Testis (tissue), 3 donors: ENCODE results near the gene SH2D4B. TPM values are rescaled to one million over a fixed set of nuclear protein-coding genes. Genes with fewer than 3 reads are reported as not detected.

Experiments
- DNase-seq: peaks from one replicate; pipeline ENCODE4 v3.0.0-alpha.2; 2019
- H3K27ac ChIP-seq, 2 donors: fragments of 200-600 bp; sonication (generic); one replicate each; pipeline ENCODE4 v1.5.1; 2019
- H3K27me3 ChIP-seq: fragments of 200-600 bp; sonication (generic); one replicate; pipeline ENCODE4 v1.5.1; 2019
- H3K36me3 ChIP-seq: fragments of 200-600 bp; sonication (generic); one replicate; pipeline ENCODE4 v1.5.1; 2017; ENCODE audit warnings: low read depth; ENCODE audit errors: missing control alignments
- H3K4me1 ChIP-seq: fragments of 200-600 bp; sonication (generic); one replicate; pipeline ENCODE4 v1.5.1; 2019
- H3K4me3 ChIP-seq, 2 donors: fragments of 200-600 bp; sonication (generic); one replicate each; pipeline ENCODE4 v1.5.1; 2017 to 2019
- H3K9me3 ChIP-seq: fragments of 200-600 bp; sonication (generic); one replicate; pipeline ENCODE4 v1.5.1; 2017
- POLR2A ChIP-seq: fragments of 450-650 bp; IDR thresholded peaks from one replicate; pipeline ENCODE4 v1.6.1; 2017; ENCODE audit warnings: antibody characterized with exemption, mild to moderate bottlenecking, moderate library complexity
- WGBS, 2 donors: methylation state at CpG; one replicate each; pipeline ENCODE4 v1.1.5; 2018; 5-methylcytosine and 5-hydroxymethylcytosine counted together
- intact Hi-C: fragments of 100-400 bp; cut with DNase I; formaldehyde crosslinking; loops from one replicate; pipeline ENCODE4 v1.15.1; 2023; ENCODE audit warnings: low total_unique reads
- polyA plus RNA-seq: library from polyadenylated mRNA; stranded (reverse); fragments of 350-450 nt; fragmentation: Illumina TruSeq; extraction: RNeasy Lipid Tissue Mini Kit (QIAGEN cat#74804); gene quantifications from one replicate; pipeline ENCODE4 v1.2.3, GENCODE V29; 2014; ENCODE audit warnings: low read depth, low replicate concordance; ENCODE audit not compliant: insufficient read depth
- total RNA-seq, 2 donors: library from RNA; depleted of rRNA; stranded (reverse); fragments of >200 nt; gene quantifications; one replicate each; pipeline ENCODE4 v1.2.3, GENCODE V29; 2016
- TF ChIP-seq, protein P1 (sequence below), 3 experiments: fragments of 450-650 bp in 2 of 3; fragments of 200-600 bp in 1 of 3; sonication (generic) in 1 of 3; IDR thresholded peaks; one replicate each; pipeline ENCODE4 v1.5.1; 2016 to 2019; ENCODE audit warnings: antibody characterized with exemption in 3 of 3, mild to moderate bottlenecking in 2 of 3, moderate library complexity in 1 of 3

Gene SH2D4B
- total and polyA plus RNA-seq, 3 donors from 2014 or later = 0.22 to 1.1 (median 0.55) TPM

DNA sequence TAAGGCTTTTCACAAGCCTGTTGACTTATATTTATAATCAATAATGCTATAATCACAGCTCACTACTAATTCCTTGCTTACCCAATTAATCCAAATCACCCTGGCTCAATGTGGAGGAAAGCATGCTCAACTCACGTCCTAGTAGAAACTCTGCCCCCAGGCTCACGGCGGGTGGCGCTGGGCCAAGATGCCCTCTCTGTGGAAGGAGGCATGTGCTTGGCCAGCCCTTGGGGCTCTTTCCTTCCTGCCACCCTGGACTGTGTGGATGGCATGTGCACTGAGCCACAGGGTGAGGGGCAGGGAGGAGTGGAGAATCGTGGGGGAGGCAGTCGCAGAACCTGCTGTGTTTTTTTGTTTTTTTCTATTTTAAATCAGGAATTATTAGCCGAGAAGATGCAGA is 96.2 kb downstream of the SH2D4B start:
- no peak for TF ChIP-seq POLR2A
- TF ChIP-seq, protein P1, sequence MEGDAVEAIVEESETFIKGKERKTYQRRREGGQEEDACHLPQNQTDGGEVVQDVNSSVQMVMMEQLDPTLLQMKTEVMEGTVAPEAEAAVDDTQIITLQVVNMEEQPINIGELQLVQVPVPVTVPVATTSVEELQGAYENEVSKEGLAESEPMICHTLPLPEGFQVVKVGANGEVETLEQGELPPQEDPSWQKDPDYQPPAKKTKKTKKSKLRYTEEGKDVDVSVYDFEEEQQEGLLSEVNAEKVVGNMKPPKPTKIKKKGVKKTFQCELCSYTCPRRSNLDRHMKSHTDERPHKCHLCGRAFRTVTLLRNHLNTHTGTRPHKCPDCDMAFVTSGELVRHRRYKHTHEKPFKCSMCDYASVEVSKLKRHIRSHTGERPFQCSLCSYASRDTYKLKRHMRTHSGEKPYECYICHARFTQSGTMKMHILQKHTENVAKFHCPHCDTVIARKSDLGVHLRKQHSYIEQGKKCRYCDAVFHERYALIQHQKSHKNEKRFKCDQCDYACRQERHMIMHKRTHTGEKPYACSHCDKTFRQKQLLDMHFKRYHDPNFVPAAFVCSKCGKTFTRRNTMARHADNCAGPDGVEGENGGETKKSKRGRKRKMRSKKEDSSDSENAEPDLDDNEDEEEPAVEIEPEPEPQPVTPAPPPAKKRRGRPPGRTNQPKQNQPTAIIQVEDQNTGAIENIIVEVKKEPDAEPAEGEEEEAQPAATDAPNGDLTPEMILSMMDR (IDR thresholded peaks at IDR 0.05) = no peak
- H3K36me3 ChIP-seq = no peaks in the 10 kb centered on the region
- no peaks in the 10 kb centered on the region for H3K27me3 ChIP-seq
- H3K4me1 ChIP-seq = no peaks in the 10 kb centered on the region
- WGBS, 2 donors = 80 to 84% methylated on average over 7 of the region's 7 CpGs
- H3K27ac ChIP-seq = no peak overlapping the region
- no peak overlapping the region for H3K4me3 ChIP-seq
- intact Hi-C loops = no loop called here
- DNase-seq = no peak
- no peaks in the 10 kb centered on the region for H3K9me3 ChIP-seq

DNA sequence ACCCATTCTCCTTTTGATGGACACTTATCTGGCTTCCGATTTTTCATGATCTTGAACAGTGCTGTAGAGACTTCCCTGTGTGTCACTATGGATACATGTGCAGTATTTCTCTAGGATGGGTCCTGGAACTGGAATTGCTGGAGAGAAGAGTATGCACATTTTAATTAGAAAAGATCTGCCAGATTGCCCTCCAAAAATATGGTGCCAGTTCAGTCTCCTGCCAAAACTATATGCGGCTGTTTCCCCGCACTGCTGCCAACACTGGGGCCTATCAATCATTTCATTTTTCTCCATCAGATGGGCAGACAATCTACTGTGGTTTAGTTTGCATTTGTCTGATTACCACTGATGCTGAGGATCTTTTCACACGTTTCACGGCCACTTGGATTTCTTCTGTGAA is 105.0 kb downstream of the SH2D4B start:
- TF ChIP-seq, protein P1 (IDR thresholded peaks at IDR 0.05) = no peak
- no peak for TF ChIP-seq POLR2A
- H3K27ac ChIP-seq = no peak overlapping the region

DNA sequence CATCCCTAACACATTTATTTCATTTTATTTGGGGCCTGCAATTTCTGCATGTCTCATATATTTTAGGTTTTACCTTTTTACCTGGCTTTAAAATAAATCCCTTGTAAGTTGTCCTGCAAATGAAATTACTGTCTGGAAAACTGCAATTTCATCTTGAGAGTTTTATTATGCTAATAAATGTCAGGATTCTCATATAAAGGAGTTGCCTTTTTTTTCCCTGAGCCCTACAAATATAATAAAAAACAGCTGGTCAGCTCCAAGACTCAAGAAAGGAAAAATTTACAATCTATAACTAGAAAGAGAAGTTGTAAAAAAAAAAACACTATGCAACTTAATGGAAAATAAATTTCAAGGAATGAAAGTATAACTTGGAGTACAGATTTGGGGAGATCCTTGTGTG is 108.7 kb downstream of the SH2D4B start:
- Histone ChIP-seq H3K4me3 (no peak overlapping the region), H3K4me1 (no peaks in the 10 kb centered on the region), H3K27ac (no peak overlapping the region), H3K27me3 (no peaks in the 10 kb centered on the region), H3K36me3 (no peaks in the 10 kb centered on the region), H3K9me3 (no peaks in the 10 kb centered on the region)
- intact Hi-C loops = no loop called here
- DNase-seq = no peak
- TF ChIP-seq, protein P1 (IDR thresholded peaks at IDR 0.05) = no peak
- TF ChIP-seq POLR2A = no peak

More for the DNA sequence above, 105.0 kb downstream of the SH2D4B start:
- intact Hi-C loops = no loop called here
- no peaks in the 10 kb centered on the region for H3K9me3 ChIP-seq
- H3K4me1 ChIP-seq = no peaks in the 10 kb centered on the region
- H3K4me3 ChIP-seq = no peak overlapping the region
- 88 to 91% methylated on average over 5 of the region's 5 CpGs for WGBS, 2 donors
- DNase-seq = no peak
- no peaks in the 10 kb centered on the region for H3K36me3 ChIP-seq
- H3K27me3 ChIP-seq = no peaks in the 10 kb centered on the region

DNA sequence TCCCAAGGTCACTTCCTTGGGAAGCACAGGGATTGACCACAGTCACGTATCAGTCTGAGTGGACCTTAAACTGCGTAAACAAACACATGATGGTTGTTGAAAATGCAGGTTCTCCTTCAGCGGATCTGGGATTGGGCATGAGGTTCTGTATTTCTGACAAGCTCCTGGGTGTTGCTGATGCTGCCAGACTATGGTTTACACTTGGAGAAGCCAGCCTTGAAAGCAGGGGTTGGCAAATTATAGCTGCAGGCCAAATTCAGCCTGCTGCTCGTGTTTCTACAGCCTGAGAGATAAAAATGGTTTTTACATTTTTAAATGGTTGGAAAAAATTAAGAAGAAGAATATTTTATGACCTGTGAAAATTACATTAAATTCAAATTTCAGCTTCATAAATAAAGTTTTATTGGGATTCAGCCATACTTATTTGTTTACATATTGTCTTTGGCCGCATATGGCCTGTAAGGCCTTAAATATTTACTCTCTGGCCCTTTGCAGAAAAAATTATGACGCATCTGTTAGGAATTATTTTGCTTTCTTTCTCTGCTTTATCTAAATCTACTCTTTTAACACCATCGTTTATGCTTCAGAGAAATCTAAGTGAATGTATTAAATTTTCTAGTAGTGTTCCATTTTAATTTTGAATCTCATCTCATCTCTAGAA is 109.6 kb downstream of the SH2D4B start:
- WGBS, 2 donors = 83% methylated on average over 7 of the region's 7 CpGs
- H3K9me3 ChIP-seq = no peaks in the 10 kb centered on the region
- no peaks in the 10 kb centered on the region for H3K4me1 ChIP-seq
- TF ChIP-seq, protein P1 (IDR thresholded peaks at IDR 0.05) = no peak
- TF ChIP-seq POLR2A = no peak
- no peaks in the 10 kb centered on the region for H3K36me3 ChIP-seq
- H3K27me3 ChIP-seq = no peaks in the 10 kb centered on the region
- no peak overlapping the region for H3K4me3 ChIP-seq
- intact Hi-C loops = no loop called here
- H3K27ac ChIP-seq = no peak overlapping the region
- DNase-seq = no peak

DNA sequence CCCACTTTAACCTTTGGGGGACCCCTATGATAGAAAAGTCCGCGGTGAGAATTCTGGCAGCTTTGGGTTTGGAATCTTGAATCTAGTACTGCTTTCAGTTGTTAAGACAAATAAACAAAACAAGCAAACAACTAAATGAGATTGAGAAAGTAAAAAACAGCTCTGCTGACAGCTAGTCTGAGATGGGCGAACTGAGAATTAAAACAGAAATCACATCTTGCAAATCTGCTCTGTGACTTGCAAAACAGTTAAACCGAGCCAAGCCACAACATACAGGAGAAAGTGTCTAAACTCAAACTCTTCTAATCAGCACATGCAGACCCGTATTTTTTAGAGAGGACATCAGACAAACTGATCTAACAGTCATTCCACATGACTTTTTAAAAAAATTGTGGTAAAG is 110.4 kb downstream of the SH2D4B start:
- 81% methylated on average over 5 of the region's 5 CpGs for WGBS, 2 donors
- Histone ChIP-seq H3K27me3 (no peaks in the 10 kb centered on the region), H3K4me3 (no peak overlapping the region), H3K36me3 (no peaks in the 10 kb centered on the region), H3K9me3 (no peaks in the 10 kb centered on the region), H3K4me1 (no peaks in the 10 kb centered on the region), H3K27ac (no peak overlapping the region)
- DNase-seq = no peak
- no peak for TF ChIP-seq POLR2A
- intact Hi-C loops = no loop called here
